ENCODE measurements around the gene IL12RB1.

Gene IL12RB1

DNA sequence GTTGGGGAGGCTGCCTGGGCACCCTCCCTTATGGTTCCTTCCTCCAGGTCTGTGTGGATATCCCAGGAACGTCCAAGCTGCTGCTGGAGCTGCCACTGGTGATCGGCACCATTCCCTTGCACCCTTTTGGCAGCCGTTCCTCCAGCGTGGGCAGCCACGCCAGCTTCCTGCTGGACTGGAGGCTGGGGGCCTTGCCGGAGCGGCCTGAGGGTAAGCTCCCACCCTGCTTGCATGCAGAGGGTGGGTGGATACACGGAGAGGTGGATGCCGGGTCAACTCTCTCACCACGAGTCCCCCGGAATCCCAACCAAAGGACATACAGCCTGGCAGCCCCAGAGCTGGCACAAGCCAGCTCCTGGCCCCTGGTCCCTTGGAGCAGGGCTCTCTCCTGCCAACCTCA lies 76.6 kb downstream of the IL12RB1 start:
- peaks cover 22% of the 10 kb centered on the region for H3K79me2 ChIP-seq (ENCODE audit: control insufficient read depth, low read length)
- no peaks in the 10 kb centered on the region for H3K27me3 ChIP-seq (ENCODE audit: control insufficient read depth, low read length)
- peaks cover 19% of the 10 kb centered on the region for H3K4me1 ChIP-seq (ENCODE audit: control insufficient read depth, low read length)
- H3K4me3 ChIP-seq (ENCODE audit: low read length) = no peak overlapping the region
- peaks cover 3% of the 10 kb centered on the region; the same call in 1 of the 2 replicates for H4K20me1 ChIP-seq (ENCODE audit: control insufficient read depth, insufficient read depth, low read depth, low read length)
- 0 out of 2 replicates have a peak, but pooled peaks cover 2% of the 10 kb centered on the region for H3F3A ChIP-seq (ENCODE audit: control insufficient read depth, insufficient read depth)
- TF ChIP-seq, protein P1, sequence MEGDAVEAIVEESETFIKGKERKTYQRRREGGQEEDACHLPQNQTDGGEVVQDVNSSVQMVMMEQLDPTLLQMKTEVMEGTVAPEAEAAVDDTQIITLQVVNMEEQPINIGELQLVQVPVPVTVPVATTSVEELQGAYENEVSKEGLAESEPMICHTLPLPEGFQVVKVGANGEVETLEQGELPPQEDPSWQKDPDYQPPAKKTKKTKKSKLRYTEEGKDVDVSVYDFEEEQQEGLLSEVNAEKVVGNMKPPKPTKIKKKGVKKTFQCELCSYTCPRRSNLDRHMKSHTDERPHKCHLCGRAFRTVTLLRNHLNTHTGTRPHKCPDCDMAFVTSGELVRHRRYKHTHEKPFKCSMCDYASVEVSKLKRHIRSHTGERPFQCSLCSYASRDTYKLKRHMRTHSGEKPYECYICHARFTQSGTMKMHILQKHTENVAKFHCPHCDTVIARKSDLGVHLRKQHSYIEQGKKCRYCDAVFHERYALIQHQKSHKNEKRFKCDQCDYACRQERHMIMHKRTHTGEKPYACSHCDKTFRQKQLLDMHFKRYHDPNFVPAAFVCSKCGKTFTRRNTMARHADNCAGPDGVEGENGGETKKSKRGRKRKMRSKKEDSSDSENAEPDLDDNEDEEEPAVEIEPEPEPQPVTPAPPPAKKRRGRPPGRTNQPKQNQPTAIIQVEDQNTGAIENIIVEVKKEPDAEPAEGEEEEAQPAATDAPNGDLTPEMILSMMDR (IDR thresholded peaks at IDR 0.05; ENCODE audit: low read depth, low read length, poor library complexity, severe bottlenecking) = no peak
- TF ChIP-seq EZH2phosphoT487 (IDR thresholded peaks at IDR 0.05; ENCODE audit: borderline replicate concordance, low read length) = no peak
- no peaks in the 10 kb centered on the region for H3K9me3 ChIP-seq (ENCODE audit: control insufficient read depth, insufficient read depth, low read length)
- no peak overlapping the region for H3K4me2 ChIP-seq (ENCODE audit: low read length)
- no peaks in the 10 kb centered on the region for H3K9me2 ChIP-seq (replicated peaks; ENCODE audit: control insufficient read depth, low read length)
- peaks cover 66% of the 10 kb centered on the region for H3K36me3 ChIP-seq (ENCODE audit: control insufficient read depth, low read length)
- H3K27ac ChIP-seq (ENCODE audit: low read depth, low read length) = no peak overlapping the region

DNA sequence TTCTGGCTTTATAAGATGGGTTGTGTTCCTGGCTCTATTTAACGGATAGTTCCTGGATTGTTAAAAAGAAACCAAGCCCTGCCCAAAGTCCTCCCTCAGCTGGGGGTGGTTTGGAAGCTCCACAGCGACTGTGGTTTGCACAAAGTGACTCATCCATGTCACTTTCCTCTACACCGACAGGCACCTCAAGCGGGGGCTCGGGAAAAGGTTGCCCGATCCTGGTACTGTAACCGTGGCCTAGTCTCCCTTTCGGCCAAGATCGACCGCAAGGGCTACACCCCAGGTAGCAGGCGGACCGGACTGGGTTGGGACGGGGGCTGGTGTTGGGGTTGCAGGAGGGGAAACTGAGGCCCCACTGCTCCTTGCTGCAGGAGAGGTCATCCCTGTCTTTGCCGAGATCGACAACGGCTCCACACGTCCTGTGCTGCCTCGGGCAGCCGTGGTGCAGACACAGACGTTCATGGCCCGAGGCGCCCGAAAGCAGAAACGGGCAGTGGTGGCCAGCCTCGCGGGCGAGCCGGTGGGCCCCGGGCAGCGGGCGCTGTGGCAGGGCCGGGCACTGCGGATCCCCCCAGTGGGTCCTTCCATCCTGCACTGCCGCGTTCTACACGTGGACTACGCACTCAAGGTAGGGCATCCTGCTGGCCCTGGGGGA lies 77.2 kb downstream of the IL12RB1 start:
- TF ChIP-seq, protein P1 (IDR thresholded peaks at IDR 0.05; ENCODE audit: low read depth, low read length, poor library complexity, severe bottlenecking) = no peak
- no peak for TF ChIP-seq EZH2phosphoT487 (IDR thresholded peaks at IDR 0.05; ENCODE audit: borderline replicate concordance, low read length)
- no peak overlapping the region for H3K4me2 ChIP-seq (ENCODE audit: low read length)

More for the DNA sequence above, 77.2 kb downstream of the IL12RB1 start:
- Histone ChIP-seq H3K9me3 (ENCODE audit: control insufficient read depth, insufficient read depth, low read length) (no peaks in the 10 kb centered on the region), H3K27ac (ENCODE audit: low read depth, low read length) (no peak overlapping the region), H3K4me3 (ENCODE audit: low read length) (no peak overlapping the region), H3K27me3 (ENCODE audit: control insufficient read depth, low read length) (no peaks in the 10 kb centered on the region), H4K20me1 (ENCODE audit: control insufficient read depth, insufficient read depth, low read depth, low read length) (peaks cover 3% of the 10 kb centered on the region; the same call in 1 of the 2 replicates), H3F3A (ENCODE audit: control insufficient read depth, insufficient read depth) (no peaks in the 10 kb centered on the region), H3K79me2 (ENCODE audit: control insufficient read depth, low read length) (peaks cover 22% of the 10 kb centered on the region), H3K36me3 (ENCODE audit: control insufficient read depth, low read length) (peaks cover 62% of the 10 kb centered on the region), H3K4me1 (ENCODE audit: control insufficient read depth, low read length) (peaks cover 19% of the 10 kb centered on the region), H3K9me2 (replicated peaks; ENCODE audit: control insufficient read depth, low read length) (no peaks in the 10 kb centered on the region)
